NCI-H2081 (cell line): ENCODE data around the gene SMDT1.
A peak's percentile ranks its signal among the peaks of the same experiment; 100 is the strongest.
"Not testable (repeated sequence)": the region's sequence is repeated elsewhere in the genome, so short reads cannot be mapped to it uniquely, and the experiment has no call there.

ENCODE experiments used
- DNase-seq, 2 experiments: peaks; one replicate each; lab custom pipeline; 2025; lab: John Stamatoyannopoulos, UW

Gene SMDT1

GRCh38 chr22:42070517-42071422 is 8.7 kb upstream of the SMDT1 start, which contains the start of gene NAGA:
TSS of gene NAGA (minus strand) at chr22:42070812. CDS start at chr22:42070297, 515 bp downstream.
- peak; percentile 93 to 95 for DNase-seq

GRCh38 chr22:42071508-42071907 is 8.0 kb upstream of the SMDT1 start:
- DNase-seq = not testable (repeated sequence)

- DNase-seq = no peak
These were observed 6.7 kb upstream of the SMDT1 start for GRCh38 chr22:42072606-42073330.

- no peak for DNase-seq
These were observed 5.9 kb upstream of the SMDT1 start for GRCh38 chr22:42073621-42074041.

- DNase-seq = no peak
These were observed 5.2 kb upstream of the SMDT1 start, which contains the start of gene PHETA2 for GRCh38 chr22:42074132-42074811. TSS of gene PHETA2 (plus strand) at chr22:42074248. CDS start at chr22:42077294, 3,046 bp downstream.

GRCh38 chr22:42074846-42075676 is 4.4 kb upstream of the SMDT1 start:
- DNase-seq = no peak

- DNase-seq = no peak
These were observed 2.6 kb upstream of the SMDT1 start for GRCh38 chr22:42076764-42077485.

- DNase-seq = no peak
These were observed 1.9 kb upstream of the SMDT1 start for GRCh38 chr22:42077486-42078125.

GRCh38 chr22:42078469-42079318 is 806 bp upstream of the SMDT1 start:
- DNase-seq = no peak

GRCh38 chr22:42080287-42080686 is 787 bp downstream of the SMDT1 start:
- peak in 1 of 2 experiments; percentile 37 for DNase-seq

GRCh38 chr22:42083119-42083518 is 3.6 kb downstream of the SMDT1 start:
- no peak for DNase-seq

GRCh38 chr22:42084874-42085273 is 5.4 kb downstream of the SMDT1 start:
- no peak for DNase-seq

GRCh38 chr22:42086051-42086450 is 6.6 kb downstream of the SMDT1 start:
- no peak for DNase-seq

- peak; percentile 97 to 98 for DNase-seq
These were observed 11.3 kb downstream of the SMDT1 start, which contains the start of gene NDUFA6 for GRCh38 chr22:42090596-42091454. TSS of gene NDUFA6 (minus strand) at chr22:42090772. CDS start at chr22:42090744, 28 bp downstream.

- DNase-seq = peak in 1 of 2 experiments; percentile 26
These were observed 11.9 kb downstream of the SMDT1 start for GRCh38 chr22:42091455-42091782.

- no peak for DNase-seq
These were observed 21.7 kb downstream of the SMDT1 start for GRCh38 chr22:42101199-42101598.

- DNase-seq = not testable (repeated sequence)
These were observed 24.9 kb downstream of the SMDT1 start for GRCh38 chr22:42104332-42104860.

GRCh38 chr22:42108848-42109247 is 29.3 kb downstream of the SMDT1 start:
- no peak for DNase-seq
